ENCODE results near the gene ACSL5.
"Not testable (repeated sequence)": the region's sequence is repeated elsewhere in the genome, so short reads cannot be mapped to it uniquely, and the experiment has no call there.

ACSL5 gene

GRCh38 chr10:112424651-112425050 lies 50.7 kb downstream of the ACSL5 start:
- peak; percentile 69 for DNase-seq

GRCh38 chr10:112426111-112426510 lies 52.2 kb downstream of the ACSL5 start:
- DNase-seq, result no peak

DNA sequence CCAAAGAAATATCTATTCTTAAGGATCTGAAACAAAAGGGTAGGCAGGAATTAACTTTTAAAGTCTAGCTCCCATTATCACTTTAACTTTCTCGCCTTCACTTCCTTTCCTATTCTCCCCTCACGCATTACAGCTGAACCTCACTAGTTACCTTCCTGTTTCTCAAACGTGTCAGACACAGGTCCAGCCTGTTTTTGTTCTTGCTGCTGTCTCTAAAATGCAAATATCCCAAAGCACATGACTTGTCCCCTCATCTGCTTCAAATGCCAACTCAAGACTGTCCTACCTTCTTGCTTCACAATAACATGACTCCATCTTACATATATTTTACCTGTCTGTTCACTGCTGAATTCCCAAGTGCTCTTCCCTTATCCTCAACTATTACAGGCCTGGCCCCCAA lies 55.2 kb downstream of the ACSL5 start:
- DNase-seq, result no peak

DNA sequence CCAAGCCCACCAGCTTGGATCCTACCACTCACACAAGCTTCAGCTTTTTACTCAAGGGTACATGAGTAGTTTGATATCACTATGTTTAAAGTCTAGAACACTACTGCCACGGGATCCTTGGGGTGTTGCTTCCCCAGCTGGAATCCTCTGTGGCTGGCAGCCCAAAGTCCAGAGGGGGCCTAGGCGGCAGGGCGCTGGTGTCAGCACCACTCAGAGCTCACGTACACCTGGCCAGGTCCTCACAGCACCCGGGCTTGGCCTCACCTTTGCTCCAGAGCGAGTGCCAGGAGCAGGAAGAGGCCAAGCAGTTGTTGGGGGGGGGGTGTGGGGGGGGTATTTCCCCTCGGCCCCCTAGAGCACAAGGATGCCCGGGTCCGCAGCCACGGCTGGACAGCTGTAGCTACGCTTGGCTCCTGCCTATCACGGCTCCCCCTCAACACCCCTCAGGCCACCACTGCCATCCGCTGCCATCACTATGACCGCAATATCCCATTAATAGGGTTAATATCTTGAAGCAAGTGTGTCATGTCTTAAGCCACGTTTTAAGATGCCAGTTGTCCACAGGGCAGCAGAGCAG lies 55.8 kb downstream of the ACSL5 start:
- no peak for DNase-seq

- no peak for DNase-seq
Measured at GRCh38 chr10:112433136-112433535, 59.2 kb downstream of the ACSL5 start.

DNA sequence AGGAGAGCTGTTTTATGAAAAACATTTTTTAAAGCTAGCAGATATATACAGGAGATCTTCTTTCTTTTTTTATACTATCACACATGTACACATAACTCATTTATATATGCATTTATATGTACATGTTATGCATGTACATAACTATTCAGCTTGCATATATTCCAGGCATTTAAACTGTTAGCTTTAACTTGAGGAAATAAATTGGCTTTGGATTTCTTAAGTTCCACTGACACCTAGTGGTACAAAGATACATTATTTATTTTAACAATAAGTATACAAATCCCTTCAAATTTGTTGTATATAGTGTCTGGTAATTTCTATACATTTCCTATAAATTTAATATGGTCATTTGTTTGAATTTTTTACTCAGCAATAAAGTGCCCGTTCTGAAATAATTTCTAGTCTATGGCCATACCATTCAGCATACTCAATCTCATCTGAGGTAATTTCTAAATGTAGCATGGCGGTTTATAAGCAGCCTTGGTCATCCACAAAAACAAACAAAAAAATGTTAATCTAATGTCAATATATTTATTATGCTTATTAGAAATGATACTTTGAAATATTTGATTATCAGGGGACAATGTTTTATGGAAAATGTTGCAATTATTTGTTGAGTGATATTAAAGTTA lies 61.2 kb downstream of the ACSL5 start:
- peak; percentile 38 for DNase-seq

DNA sequence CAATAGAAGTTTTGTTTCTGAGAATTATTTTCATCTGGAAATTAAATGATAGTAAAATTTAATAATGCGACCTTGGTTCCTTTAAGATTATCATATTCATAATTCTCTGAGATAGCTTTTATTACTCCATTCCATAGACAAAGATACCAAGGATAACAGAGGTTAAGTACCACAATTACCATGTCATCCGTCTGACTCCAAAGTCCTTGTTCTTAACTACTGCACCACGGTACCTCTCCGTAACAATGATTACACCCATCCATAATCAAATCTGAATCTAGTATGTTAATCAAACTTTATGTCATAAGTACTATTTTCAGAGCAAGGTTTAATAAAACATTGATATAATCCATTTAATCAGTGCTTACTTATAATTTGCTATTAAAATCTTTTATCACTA lies 64.4 kb downstream of the ACSL5 start:
- DNase-seq, result no peak

DNA sequence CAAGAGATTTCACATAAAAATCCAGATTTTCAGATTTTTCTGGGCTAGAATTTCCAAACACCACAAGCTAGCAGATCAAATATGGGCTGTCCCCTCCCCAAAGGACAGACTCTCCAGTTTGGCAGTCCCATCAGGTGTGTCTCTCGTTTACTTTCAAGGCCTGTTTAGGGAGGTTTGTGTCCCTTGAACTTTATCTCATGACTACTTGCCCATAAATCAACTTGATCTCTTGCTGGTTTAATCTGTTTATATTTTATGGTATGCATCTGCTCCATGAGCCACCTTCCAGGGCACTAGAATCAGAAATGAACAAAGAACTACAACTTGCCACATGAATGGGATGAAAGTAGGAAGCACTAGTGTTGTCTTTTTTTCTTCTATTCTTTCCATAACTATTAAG lies 67.6 kb downstream of the ACSL5 start:
- DNase-seq, result no peak

DNA sequence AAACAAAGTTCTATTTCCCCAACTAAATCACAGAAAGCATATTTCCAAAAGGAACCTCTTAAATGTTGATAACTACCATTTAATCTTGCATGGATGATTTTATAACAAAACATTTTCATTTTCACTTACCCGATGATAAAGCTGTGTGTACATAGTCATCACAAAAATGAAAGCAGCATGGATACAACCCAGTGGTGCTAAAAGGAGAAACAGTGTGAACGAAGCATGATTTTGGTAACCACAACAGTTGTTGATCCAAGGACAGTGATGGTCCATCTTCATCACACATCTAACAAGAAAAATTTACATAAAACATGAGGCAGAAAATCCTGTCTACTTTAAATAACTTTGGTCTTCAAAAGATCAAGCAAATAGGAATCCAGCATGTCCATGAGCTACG lies 68.1 kb downstream of the ACSL5 start:
- DNase-seq, result no peak

DNA sequence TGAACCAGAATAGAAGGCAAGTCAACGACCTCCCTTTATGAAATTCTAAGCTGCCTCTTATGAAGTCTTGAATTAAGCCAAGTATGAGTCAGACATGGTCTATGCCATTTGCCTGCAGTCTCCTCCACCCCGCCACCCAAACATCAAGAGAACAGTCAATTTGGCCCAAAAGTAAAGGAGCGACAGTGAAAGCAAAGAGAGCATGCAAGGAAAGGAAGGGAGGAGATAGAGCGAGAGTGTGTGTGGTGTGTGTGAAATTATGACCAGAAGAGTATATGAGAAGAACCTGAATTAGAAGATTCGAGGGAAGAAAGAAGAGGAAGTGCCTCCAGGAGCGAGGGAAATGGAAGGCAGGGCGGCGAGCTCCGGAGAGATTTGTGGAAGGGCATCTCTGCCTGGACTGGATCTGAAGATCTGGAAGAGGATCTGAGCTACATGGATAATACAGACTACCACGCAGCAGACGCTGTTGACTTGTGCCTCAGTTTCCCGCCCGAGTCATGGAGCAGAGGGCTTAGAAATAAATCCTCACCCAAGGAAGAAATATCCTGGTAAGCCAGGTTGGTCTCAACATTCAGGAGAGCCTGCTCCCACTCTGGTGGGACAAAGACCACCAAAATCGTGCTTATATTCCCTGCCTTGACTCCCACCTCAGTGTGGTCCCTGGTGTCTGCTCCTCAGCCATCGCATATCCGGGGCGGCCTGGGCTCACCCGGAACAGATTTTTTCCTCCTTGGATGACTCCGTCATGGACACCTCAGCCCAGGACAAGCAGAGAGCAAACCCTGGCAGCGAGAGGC lies 72.3 kb downstream of the ACSL5 start:
- DNase-seq, result no peak

- peak; percentile 96 for DNase-seq
Measured at GRCh38 chr10:112446855-112447619, 73.1 kb downstream of the ACSL5 start, which contains the start of the genes VTI1A and ZDHHC6. TSS of gene VTI1A (plus strand) at chr10:112447215. CDS start at chr10:112447374, 159 bp downstream. TSS of gene ZDHHC6 (minus strand) at chr10:112446914. CDS start at chr10:112445436, 1,478 bp downstream.

DNA sequence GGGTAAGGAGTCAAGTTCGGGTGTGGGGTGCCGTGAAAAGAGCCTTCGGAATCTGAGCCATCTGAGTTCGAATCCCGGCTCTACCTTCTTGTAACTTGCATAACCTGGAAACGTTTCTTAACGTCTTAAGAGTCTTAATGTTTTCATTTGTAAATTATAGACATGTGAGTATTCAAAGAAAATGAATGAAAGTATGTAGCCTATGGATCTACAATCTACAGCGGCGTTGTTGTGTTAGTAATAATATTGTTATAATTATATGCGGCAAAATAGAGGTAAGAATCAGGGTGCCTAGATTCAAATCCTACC lies 73.7 kb downstream of the ACSL5 start:
- no peak for DNase-seq

DNA sequence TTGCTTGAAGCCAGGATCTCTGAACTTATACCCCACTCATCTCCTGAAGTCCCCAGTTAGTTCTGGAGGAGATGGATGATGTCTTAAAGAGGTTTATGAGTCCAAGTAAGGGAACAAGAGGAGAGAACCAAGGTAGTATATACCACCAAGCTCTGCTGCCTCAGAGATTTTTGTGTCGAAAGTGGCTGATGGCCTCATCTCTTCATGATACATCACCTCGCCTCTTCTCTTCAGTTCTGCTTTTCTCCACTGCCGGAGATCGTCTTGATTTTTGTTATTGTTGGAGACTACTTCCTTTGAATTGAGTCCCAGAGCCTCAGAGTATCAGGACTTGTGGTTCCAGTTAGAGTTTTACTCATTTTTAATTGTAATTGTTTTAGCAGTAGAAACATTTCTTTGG lies 75.0 kb downstream of the ACSL5 start:
- DNase-seq, result no peak

DNA sequence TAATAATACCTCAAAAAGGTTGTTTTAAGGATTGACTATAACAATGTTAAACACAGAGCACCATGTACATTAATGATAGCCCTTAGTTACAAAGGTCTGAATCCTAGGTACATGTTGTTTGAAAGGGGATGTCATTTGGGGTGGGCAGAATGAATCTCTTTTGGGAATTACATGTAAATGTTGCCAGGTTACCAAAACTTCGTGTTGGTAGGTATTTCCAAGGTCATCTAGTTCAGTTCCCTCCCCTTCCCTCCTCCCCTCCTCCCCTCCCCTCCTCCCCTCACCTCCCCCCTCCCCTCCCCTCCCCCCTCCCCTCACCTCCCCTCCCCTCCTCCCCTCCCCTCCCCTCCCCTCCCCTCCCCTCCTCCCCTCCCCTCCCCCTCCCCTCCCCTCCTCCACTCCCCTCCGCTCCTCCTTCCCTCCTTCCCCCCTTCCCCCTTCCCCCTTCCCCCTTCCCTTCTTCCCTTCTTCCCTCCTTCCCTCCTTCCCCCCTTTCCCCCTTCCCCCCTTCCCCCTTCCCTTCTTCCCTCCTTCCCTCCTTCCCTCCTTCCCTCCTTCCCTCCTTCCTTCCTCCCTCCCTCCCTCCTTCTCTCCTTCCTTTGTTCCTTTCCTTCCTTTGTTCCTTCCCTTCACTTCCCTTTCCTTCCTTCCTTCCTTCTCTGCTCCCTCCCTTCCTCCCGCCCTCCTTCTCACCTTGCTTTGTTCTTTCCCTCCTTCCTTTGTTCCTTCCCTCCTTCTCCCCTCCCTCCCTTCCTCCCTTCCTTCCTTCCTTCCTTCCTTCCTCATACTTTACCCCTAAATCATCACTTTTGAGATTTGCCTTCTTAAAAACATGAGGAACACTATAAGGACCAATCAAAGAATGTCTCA lies 81.2 kb downstream of the ACSL5 start:
- DNase-seq, result no peak

DNA sequence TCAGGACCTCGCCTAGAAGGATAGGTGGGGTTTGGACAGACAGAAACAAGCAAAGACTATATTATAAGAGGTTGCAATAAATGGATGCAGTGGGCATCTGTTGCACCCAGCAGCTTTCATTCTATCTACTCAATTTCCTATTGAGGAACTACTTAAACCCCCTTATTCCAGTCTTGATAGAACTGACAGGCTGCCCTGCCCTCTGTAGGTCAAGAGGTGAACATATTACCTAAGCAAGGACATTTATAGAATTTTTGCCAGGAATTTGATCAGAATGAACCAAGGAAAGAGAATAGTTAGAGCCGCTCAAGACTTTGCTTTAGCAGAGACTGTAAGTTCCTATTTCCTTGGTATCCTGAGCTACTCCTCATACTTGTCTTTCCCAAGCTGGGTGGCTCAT lies 82.6 kb downstream of the ACSL5 start:
- DNase-seq, result no peak

DNA sequence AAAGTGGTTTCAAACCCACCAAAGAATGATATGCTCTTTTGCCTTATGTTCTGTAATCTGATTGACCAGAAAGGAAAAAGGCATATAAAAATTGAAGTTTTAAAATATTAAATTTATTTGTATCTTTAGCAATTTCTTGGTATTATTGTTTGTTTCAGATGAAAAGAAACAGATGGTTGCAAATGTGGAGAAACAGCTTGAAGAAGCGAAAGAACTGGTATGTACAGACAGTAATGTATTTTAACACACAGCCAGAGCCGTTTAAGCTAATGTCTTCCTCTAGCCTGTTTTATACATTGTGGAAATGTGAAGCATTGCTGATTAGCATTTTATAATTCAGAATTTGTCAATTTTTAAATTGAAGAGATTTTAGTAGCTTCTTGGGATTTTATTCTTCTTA lies 86.5 kb downstream of the ACSL5 start:
- no peak for DNase-seq

DNA sequence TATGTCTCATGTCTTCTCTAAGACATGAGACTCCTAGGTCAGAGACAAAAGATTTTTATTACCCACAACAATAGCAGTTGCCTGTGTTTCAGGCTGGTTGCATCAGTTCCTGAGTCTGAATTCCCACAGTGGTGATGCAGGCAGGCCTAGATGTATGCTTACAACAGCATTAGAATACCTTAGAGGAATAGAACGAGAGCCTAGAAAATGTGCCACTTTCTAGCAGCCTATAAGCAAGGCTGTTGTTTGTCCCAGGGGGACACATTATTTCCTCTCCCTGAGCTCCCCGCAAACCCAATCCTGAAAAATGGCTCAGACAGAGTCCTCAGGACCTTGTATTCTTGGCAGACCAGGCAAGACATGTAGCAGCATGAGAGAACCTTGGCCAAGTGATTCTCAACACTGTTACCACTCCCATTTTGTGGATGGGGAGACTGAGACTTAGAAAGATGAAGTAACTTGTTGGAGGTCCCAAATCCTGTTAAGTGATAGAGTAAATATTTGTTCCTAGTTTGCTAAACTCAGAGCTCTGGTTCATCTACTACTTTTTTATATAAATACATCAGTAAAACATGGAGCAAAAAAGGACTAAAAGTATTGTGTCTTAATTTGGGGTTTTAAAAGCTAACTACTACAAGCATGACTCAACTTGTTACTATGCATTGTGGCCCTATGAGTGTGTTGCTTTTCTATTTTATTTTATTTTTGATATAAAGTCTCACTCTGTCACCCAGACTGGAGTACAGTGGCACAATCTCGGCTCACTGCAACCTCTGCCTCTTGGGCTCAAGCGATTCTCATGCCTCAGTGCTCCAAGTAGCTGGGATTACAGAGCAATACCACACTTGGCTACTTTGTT lies 87.3 kb downstream of the ACSL5 start:
- no peak for DNase-seq

DNA sequence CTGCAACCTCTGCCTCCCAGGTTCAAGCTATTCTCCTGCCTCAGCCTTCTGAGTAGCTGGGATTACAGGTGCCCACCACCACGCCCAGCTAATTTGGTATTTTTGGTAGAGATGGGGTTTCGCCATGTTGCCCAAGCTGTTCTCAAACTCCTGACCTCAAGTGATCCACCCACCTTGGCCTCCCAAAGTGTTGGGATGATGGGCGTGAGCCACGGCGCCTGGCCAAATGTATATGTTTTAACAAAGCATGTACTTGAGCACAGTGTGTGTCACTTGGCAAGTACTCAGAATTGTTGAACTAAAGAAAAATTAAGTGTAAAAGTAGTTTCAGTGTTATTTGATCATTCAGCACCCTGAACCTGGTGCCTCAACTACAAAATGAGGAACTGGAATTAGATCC lies 90.2 kb downstream of the ACSL5 start:
- not testable (repeated sequence) for DNase-seq

DNA sequence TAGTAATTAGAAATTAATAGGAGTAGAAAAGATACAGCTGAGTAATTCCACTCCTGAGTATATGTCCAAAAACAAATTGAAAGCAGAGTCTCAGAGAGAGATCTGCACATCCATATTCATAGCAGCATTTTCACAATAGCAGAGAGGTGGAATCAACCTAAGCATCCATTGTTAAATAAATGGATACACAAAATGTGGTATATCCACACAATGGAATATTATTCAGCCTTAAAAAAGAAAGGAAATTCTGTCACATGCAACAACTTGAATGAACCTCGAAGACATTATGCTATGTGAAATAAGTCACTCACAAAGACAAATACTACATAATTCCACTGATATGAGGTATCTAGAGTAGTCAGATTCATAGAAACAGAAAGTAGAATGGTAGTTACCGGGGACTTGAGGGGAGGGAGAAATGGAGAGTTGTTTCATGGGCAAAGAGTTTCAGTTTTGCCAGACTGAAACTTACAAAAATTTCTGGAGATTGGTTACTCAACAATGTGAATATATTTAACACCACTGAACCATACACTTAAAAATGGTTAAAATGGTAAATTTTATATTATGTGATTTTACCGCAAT lies 91.5 kb downstream of the ACSL5 start:
- no peak for DNase-seq

- DNase-seq, result no peak
Measured at GRCh38 chr10:112466802-112467201, 92.9 kb downstream of the ACSL5 start.

DNA sequence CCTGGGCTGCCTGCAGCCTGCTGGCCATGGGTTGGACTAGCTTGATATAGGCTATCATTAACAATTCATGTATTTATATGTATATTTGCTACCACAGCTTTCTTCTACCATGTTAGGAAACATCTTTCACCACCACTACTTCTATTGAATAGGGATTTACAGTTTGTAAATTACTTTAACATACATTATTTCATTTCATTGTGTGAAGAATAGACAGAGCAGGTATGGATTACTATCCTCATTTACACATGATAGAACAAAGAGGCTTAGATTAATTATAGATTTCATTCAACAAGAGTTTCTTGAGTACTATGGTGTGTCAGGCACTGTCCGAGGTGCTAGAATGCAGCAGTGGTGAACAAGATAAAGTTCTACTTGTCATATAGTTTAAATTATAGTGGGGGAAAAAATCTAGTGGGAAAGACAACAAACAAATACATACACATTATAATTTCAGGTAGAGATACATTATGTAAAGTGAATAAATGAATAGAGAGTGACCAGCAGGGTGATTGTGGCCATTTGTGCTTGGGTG lies 93.7 kb downstream of the ACSL5 start:
- DNase-seq, result no peak

All from eye (tissue), 1 donor.